NB4 (cell line): Measurements from ENCODE around the gene SLC38A10.

Experiments
- MYC ChIP-seq: IDR thresholded peaks from 2 replicates; pipeline ENCODE4 v1.6.1; 2011; ENCODE audit warnings: low read depth, low read length
- POLR2A ChIP-seq: IDR thresholded peaks from 2 replicates; pipeline ENCODE4 v1.6.1; 2011; ENCODE audit warnings: mild to moderate bottlenecking; ENCODE audit not compliant: insufficient read length; ENCODE audit errors: extremely low read depth
- TF ChIP-seq, protein P1 (sequence below): IDR thresholded peaks from one replicate; pipeline ENCODE4 v1.5.1; 2012; ENCODE audit warnings: low read depth, low read length
- TF ChIP-seq, protein P2 (sequence below): IDR thresholded peaks from 2 replicates; pipeline ENCODE4 v1.6.1; 2011; ENCODE audit warnings: low read depth, low read length

DNA sequence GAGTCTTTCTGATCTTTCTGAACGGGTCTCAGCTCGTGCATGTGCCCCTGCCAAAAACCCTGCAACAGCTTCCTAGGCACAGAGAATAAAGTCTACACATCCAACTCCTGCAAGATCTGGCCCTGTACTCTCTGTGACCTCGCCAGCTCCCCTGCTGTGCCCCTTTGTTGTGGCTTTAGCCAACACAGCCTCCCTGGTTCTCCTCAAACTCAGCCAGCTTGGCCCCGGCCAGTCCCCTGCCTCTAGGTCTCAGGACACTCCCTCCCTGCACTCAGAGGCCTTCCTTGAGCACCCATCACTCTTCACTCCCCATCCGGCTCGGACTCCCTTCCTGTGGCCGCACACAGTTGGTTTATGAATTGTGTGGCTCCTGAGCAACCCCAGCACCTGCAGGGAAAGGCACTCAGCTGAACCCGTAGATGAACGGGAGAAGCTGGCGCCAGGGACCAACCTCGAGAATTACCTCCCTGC is 73.7 kb downstream of the SLC38A10 start:
- TF ChIP-seq, protein P1, sequence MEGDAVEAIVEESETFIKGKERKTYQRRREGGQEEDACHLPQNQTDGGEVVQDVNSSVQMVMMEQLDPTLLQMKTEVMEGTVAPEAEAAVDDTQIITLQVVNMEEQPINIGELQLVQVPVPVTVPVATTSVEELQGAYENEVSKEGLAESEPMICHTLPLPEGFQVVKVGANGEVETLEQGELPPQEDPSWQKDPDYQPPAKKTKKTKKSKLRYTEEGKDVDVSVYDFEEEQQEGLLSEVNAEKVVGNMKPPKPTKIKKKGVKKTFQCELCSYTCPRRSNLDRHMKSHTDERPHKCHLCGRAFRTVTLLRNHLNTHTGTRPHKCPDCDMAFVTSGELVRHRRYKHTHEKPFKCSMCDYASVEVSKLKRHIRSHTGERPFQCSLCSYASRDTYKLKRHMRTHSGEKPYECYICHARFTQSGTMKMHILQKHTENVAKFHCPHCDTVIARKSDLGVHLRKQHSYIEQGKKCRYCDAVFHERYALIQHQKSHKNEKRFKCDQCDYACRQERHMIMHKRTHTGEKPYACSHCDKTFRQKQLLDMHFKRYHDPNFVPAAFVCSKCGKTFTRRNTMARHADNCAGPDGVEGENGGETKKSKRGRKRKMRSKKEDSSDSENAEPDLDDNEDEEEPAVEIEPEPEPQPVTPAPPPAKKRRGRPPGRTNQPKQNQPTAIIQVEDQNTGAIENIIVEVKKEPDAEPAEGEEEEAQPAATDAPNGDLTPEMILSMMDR: no peak
- TF ChIP-seq POLR2A (no peak), MYC (no peak)
- TF ChIP-seq, protein P2, sequence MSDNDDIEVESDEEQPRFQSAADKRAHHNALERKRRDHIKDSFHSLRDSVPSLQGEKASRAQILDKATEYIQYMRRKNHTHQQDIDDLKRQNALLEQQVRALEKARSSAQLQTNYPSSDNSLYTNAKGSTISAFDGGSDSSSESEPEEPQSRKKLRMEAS: no peak
